Dermis blood vessel endothelial cell (primary cell): ENCODE measurements around the gene KIF16B. TPM values are rescaled to one million over a fixed set of nuclear protein-coding genes. Genes with fewer than 3 reads are reported as not detected.
A peak's percentile ranks its signal among the peaks of the same experiment; 100 is the strongest.

ENCODE experiments used
- DNase-seq: peaks from one replicate; pipeline ENCODE4 v3.0.0; 2010
- total RNA-seq: library from RNA; depleted of rRNA; stranded (reverse); fragments of >200 nt; gene quantifications from 2 replicates; pipeline ENCODE4 v1.2.3, GENCODE V29; 2014

Gene KIF16B
- total RNA-seq, 1 donor from 2014 or later, result 9.7 TPM

GRCh38 chr20:16394784-16395183 lies 178.5 kb downstream of the KIF16B start:
- no peak for DNase-seq

GRCh38 chr20:16393836-16394235 lies 179.4 kb downstream of the KIF16B start:
- no peak for DNase-seq

GRCh38 chr20:16393297-16393696 lies 180.0 kb downstream of the KIF16B start:
- no peak for DNase-seq

GRCh38 chr20:16392346-16392745 lies 180.9 kb downstream of the KIF16B start:
- DNase-seq, result no peak

GRCh38 chr20:16390991-16391390 lies 182.3 kb downstream of the KIF16B start:
- no peak for DNase-seq

GRCh38 chr20:16388731-16389130 lies 184.5 kb downstream of the KIF16B start:
- no peak for DNase-seq

GRCh38 chr20:16387666-16388065 lies 185.6 kb downstream of the KIF16B start:
- DNase-seq, result no peak

- no peak for DNase-seq
Observed at GRCh38 chr20:16385891-16386290, 187.4 kb downstream of the KIF16B start.

GRCh38 chr20:16385462-16385861 lies 187.8 kb downstream of the KIF16B start:
- no peak for DNase-seq

- no peak for DNase-seq
Observed at GRCh38 chr20:16381444-16381843, 191.8 kb downstream of the KIF16B start.

GRCh38 chr20:16378712-16379370 lies 194.4 kb downstream of the KIF16B start:
- no peak for DNase-seq

GRCh38 chr20:16378122-16378521 lies 195.1 kb downstream of the KIF16B start:
- DNase-seq, result no peak

GRCh38 chr20:16369441-16369840 lies 203.8 kb downstream of the KIF16B start:
- no peak for DNase-seq

GRCh38 chr20:16368645-16369292 lies 204.5 kb downstream of the KIF16B start:
- no peak for DNase-seq

GRCh38 chr20:16367948-16368560 lies 205.2 kb downstream of the KIF16B start:
- no peak for DNase-seq

- no peak for DNase-seq
Observed at GRCh38 chr20:16366529-16366928, 206.7 kb downstream of the KIF16B start.

- DNase-seq, result no peak
Observed at GRCh38 chr20:16364320-16364687, 208.9 kb downstream of the KIF16B start.

- no peak for DNase-seq
Observed at GRCh38 chr20:16363506-16364319, 209.5 kb downstream of the KIF16B start.

GRCh38 chr20:16362642-16363041 lies 210.6 kb downstream of the KIF16B start:
- no peak for DNase-seq

- DNase-seq, result peak; percentile 3
Observed at GRCh38 chr20:16360668-16361067, 212.6 kb downstream of the KIF16B start.

- no peak for DNase-seq
Observed at GRCh38 chr20:16353417-16353781, 219.8 kb downstream of the KIF16B start.

- DNase-seq, result no peak
Observed at GRCh38 chr20:16352751-16353416, 220.4 kb downstream of the KIF16B start.

GRCh38 chr20:16352321-16352720 lies 220.9 kb downstream of the KIF16B start:
- DNase-seq, result no peak
